Measurements from ENCODE around the gene RNLS. TPM values are rescaled to one million over a fixed set of nuclear protein-coding genes. Genes with fewer than 3 reads are reported as not detected.

RNLS gene
- total and polyA plus RNA-seq, 2 of the 8 experiments (the other 6 are each of a cell fraction or from before 2014, with no cell fraction given): 7.5 to 12.7 TPM

DNA sequence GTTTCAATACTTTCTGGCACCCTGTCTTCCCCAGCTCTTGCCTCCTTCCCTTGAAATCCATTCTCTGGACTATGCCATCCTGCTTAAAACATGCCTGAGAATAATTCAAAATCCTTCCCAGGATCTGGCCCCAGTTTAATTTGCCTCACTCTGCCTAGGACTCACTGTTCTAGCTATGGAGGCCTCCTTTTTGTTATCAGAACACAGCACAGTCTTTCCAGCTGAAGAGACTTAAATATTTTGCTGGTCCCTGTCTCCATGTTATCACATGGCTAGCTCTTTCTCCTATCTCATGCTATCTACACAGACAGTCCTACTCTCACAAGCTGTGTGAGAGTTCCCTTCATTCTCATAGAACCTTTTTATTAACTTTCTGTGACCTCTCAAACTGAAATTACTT, 194.8 kb downstream of the RNLS start (continued):
- TF ChIP-seq, protein P1, sequence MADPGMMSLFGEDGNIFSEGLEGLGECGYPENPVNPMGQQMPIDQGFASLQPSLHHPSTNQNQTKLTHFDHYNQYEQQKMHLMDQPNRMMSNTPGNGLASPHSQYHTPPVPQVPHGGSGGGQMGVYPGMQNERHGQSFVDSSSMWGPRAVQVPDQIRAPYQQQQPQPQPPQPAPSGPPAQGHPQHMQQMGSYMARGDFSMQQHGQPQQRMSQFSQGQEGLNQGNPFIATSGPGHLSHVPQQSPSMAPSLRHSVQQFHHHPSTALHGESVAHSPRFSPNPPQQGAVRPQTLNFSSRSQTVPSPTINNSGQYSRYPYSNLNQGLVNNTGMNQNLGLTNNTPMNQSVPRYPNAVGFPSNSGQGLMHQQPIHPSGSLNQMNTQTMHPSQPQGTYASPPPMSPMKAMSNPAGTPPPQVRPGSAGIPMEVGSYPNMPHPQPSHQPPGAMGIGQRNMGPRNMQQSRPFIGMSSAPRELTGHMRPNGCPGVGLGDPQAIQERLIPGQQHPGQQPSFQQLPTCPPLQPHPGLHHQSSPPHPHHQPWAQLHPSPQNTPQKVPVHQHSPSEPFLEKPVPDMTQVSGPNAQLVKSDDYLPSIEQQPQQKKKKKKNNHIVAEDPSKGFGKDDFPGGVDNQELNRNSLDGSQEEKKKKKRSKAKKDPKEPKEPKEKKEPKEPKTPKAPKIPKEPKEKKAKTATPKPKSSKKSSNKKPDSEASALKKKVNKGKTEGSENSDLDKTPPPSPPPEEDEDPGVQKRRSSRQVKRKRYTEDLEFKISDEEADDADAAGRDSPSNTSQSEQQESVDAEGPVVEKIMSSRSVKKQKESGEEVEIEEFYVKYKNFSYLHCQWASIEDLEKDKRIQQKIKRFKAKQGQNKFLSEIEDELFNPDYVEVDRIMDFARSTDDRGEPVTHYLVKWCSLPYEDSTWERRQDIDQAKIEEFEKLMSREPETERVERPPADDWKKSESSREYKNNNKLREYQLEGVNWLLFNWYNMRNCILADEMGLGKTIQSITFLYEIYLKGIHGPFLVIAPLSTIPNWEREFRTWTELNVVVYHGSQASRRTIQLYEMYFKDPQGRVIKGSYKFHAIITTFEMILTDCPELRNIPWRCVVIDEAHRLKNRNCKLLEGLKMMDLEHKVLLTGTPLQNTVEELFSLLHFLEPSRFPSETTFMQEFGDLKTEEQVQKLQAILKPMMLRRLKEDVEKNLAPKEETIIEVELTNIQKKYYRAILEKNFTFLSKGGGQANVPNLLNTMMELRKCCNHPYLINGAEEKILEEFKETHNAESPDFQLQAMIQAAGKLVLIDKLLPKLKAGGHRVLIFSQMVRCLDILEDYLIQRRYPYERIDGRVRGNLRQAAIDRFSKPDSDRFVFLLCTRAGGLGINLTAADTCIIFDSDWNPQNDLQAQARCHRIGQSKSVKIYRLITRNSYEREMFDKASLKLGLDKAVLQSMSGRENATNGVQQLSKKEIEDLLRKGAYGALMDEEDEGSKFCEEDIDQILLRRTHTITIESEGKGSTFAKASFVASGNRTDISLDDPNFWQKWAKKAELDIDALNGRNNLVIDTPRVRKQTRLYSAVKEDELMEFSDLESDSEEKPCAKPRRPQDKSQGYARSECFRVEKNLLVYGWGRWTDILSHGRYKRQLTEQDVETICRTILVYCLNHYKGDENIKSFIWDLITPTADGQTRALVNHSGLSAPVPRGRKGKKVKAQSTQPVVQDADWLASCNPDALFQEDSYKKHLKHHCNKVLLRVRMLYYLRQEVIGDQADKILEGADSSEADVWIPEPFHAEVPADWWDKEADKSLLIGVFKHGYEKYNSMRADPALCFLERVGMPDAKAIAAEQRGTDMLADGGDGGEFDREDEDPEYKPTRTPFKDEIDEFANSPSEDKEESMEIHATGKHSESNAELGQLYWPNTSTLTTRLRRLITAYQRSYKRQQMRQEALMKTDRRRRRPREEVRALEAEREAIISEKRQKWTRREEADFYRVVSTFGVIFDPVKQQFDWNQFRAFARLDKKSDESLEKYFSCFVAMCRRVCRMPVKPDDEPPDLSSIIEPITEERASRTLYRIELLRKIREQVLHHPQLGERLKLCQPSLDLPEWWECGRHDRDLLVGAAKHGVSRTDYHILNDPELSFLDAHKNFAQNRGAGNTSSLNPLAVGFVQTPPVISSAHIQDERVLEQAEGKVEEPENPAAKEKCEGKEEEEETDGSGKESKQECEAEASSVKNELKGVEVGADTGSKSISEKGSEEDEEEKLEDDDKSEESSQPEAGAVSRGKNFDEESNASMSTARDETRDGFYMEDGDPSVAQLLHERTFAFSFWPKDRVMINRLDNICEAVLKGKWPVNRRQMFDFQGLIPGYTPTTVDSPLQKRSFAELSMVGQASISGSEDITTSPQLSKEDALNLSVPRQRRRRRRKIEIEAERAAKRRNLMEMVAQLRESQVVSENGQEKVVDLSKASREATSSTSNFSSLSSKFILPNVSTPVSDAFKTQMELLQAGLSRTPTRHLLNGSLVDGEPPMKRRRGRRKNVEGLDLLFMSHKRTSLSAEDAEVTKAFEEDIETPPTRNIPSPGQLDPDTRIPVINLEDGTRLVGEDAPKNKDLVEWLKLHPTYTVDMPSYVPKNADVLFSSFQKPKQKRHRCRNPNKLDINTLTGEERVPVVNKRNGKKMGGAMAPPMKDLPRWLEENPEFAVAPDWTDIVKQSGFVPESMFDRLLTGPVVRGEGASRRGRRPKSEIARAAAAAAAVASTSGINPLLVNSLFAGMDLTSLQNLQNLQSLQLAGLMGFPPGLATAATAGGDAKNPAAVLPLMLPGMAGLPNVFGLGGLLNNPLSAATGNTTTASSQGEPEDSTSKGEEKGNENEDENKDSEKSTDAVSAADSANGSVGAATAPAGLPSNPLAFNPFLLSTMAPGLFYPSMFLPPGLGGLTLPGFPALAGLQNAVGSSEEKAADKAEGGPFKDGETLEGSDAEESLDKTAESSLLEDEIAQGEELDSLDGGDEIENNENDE (IDR thresholded peaks at IDR 0.05; ENCODE audit: insufficient replicate concordance, low read length): no peak
- TF ChIP-seq CTBP2 (IDR thresholded peaks at IDR 0.05; ENCODE audit: borderline replicate concordance, insufficient read depth, insufficient read length, low read length) (no peak), GTF2F1 (IDR thresholded peaks at IDR 0.05; ENCODE audit: borderline replicate concordance, low read depth, low read length) (no peak), RAD21 (IDR thresholded peaks at IDR 0.05 in 1 of 2, conservative IDR thresholded peaks at IDR 0.05 in 1 of 2; ENCODE audit: low read depth in 2 of 2, low read length in 2 of 2) (no peak), TAF1 (IDR thresholded peaks at IDR 0.05; ENCODE audit: low read depth, low read length) (no peak), EZH2 (IDR thresholded peaks at IDR 0.05; ENCODE audit: low read depth, low read length, severe bottlenecking) (no peak), MAFK (IDR thresholded peaks at IDR 0.05; ENCODE audit: low read depth, low read length) (no peak), FOSL1 (IDR thresholded peaks at IDR 0.05; ENCODE audit: insufficient read depth, low read depth, low read length) (no peak), TAF7 (optimal IDR thresholded peaks at IDR 0.05; ENCODE audit: borderline replicate concordance, low read depth, low read length) (no peak)
